GM12865 (cell line): Measurements from ENCODE around the gene JPH3.
"Not testable (repeated sequence)": the region's sequence is repeated elsewhere in the genome, so short reads cannot be mapped to it uniquely, and the experiment has no call there.

ENCODE experiments used
- DNase-seq: peaks from one replicate; pipeline ENCODE4 v3.0.0; 2010; ENCODE audit warnings: low read depth
- H3K4me3 ChIP-seq: 2 replicates; pipeline ENCODE4 v1.5.1; 2011; ENCODE audit warnings: mild to moderate bottlenecking, low read depth, low read length, control low read depth
- TF ChIP-seq, protein P1 (sequence below): IDR thresholded peaks from 2 replicates; pipeline ENCODE4 v1.5.1; 2011; ENCODE audit warnings: low read length, control low read depth, low read depth, inconsistent platforms; ENCODE audit not compliant: insufficient read depth; ENCODE audit errors: missing control alignments

Gene JPH3

GRCh38 chr16:87724490-87725291 is 122.4 kb downstream of the JPH3 start:
- DNase-seq, result peak; percentile 76
- no peak overlapping the region for H3K4me3 ChIP-seq
- TF ChIP-seq, protein P1, sequence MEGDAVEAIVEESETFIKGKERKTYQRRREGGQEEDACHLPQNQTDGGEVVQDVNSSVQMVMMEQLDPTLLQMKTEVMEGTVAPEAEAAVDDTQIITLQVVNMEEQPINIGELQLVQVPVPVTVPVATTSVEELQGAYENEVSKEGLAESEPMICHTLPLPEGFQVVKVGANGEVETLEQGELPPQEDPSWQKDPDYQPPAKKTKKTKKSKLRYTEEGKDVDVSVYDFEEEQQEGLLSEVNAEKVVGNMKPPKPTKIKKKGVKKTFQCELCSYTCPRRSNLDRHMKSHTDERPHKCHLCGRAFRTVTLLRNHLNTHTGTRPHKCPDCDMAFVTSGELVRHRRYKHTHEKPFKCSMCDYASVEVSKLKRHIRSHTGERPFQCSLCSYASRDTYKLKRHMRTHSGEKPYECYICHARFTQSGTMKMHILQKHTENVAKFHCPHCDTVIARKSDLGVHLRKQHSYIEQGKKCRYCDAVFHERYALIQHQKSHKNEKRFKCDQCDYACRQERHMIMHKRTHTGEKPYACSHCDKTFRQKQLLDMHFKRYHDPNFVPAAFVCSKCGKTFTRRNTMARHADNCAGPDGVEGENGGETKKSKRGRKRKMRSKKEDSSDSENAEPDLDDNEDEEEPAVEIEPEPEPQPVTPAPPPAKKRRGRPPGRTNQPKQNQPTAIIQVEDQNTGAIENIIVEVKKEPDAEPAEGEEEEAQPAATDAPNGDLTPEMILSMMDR, result no peak

DNA sequence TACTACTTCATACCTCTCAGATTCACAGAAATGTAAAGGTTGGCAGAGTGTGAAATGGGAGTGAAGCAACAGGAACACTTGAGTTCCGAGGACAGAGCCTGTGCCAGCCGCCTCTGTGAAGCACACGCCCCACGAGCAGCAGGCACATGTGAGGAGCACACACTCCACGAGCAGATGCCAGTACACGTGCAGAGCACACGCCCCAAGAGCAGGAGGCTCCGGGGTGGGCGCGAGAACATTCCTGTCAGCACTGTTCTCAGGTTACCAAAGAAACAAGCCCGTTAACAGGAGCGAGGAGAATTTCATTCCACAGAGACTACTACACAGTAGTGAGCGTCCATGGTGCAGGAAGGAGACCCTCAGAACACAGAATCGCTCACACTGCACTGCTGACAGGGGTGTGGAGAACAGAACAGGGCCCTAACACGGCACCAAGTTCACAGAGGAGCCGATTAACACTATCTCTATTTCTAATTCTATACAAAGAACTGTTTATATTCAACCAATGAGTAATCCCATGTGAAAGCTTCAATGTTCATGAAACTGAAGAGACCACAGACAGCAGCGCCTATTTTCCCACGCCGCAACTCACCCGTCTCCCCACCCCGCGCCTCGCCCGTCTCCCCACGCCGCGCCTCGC is 123.4 kb downstream of the JPH3 start:
- TF ChIP-seq, protein P1, result no peak
- H3K4me3 ChIP-seq, result no peak overlapping the region
- no peak for DNase-seq

DNA sequence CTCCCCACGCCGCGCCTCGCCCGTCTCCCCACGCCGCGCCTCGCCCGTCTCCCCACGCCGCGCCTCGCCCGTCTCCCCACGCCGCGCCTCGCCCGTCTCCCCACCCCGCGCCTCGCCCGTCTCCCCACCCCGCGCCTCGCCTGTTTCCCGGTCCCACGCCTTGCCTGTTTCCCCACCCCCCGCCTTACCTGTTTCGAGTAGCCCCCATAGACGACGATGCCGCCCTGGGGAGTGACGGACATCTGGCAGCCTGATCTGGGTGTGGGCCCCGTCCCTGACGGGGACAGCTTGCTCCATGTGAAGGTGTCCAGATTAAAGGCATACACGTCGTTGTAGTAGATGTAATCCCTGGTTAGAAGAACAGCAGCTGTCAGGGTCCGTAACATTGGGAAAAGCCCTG is 124.3 kb downstream of the JPH3 start:
- not testable (repeated sequence) for DNase-seq, H3K4me3 ChIP-seq

GRCh38 chr16:87727346-87727745 is 125.0 kb downstream of the JPH3 start:
- DNase-seq, result no peak
- TF ChIP-seq, protein P1, result no peak
- no peak overlapping the region for H3K4me3 ChIP-seq

DNA sequence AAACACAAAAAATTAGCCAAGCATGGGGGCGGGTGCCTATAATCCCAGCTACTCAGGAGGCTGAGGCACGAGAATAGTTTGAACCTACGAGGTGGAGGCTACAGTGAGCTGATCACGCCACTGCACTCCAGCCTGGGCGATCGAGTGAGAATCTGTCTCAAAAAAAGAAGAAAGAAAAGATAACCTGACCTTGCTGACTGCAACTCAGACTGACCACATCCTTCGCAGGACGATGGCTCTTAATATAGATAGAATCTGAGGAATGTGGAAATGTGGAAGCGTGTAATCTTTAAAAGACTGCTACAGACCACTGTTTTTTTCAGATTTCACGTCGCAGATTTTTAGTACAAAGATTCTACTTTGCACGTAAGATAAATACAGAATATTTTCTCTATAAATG is 125.7 kb downstream of the JPH3 start:
- H3K4me3 ChIP-seq, result no peak overlapping the region
- TF ChIP-seq, protein P1, result no peak
- DNase-seq, result no peak

GRCh38 chr16:87729266-87729954 is 127.1 kb downstream of the JPH3 start:
- peak overlapping the region; percentile 9; the same call in 1 of the 2 replicates for H3K4me3 ChIP-seq
- peak; percentile 89 for DNase-seq
- TF ChIP-seq, protein P1, result no peak

DNA sequence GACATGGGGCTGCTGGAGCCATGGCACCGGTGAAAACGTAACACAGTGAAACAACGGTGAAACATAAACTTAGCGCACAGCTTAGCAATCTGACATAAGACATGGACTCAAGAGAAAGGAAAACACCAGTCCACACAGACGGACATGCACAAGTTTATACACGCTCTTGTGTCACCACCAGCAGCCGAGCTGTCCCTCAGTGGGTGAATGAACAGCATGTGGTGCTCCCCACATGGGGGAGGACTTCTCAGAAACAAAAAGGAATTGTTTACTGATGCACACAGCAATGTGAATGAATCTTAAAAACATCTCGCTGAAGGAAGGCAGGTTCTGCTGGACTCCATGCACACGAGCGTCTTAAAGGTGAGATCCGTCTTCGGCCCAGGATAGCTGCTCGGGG is 129.3 kb downstream of the JPH3 start:
- TF ChIP-seq, protein P1, result no peak
- no peak overlapping the region for H3K4me3 ChIP-seq
- no peak for DNase-seq
